OCI-M1 (cell line): ENCODE data around the gene ANKRD18A.

Experiments used
- DNase-seq: peaks from one replicate; lab custom pipeline; 2025; lab: John Stamatoyannopoulos, UW

Gene ANKRD18A

GRCh38 chr9:38529317-38529716 lies 91.1 kb downstream of the ANKRD18A start:
- no peak for DNase-seq

- DNase-seq = no peak
Observed at GRCh38 chr9:38527503-38527902, 92.9 kb downstream of the ANKRD18A start.

- DNase-seq = no peak
Observed at GRCh38 chr9:38526591-38526990, 93.8 kb downstream of the ANKRD18A start.

- DNase-seq = no peak
Observed at GRCh38 chr9:38523121-38523520, 97.3 kb downstream of the ANKRD18A start.

- no peak for DNase-seq
Observed at GRCh38 chr9:38521762-38522161, 98.6 kb downstream of the ANKRD18A start.
